Fibroblast of gingiva (primary cell): Measurements from ENCODE around the gene LDLRAD3.
A peak's percentile ranks its signal among the peaks of the same experiment; 100 is the strongest.

Experiments used
- DNase-seq: peaks from one replicate; pipeline ENCODE4 v3.0.0-alpha.2; 2011; ENCODE audit warnings: low read depth

LDLRAD3 gene

GRCh38 chr11:35927682-35928081 is 16.2 kb upstream of the LDLRAD3 start:
- DNase-seq = peak; percentile 78

- no peak for DNase-seq
Measured at GRCh38 chr11:35928688-35929395, 15.0 kb upstream of the LDLRAD3 start.

GRCh38 chr11:35930466-35930865 is 13.4 kb upstream of the LDLRAD3 start:
- no peak for DNase-seq

- no peak for DNase-seq
Measured at GRCh38 chr11:35932121-35932520, 11.7 kb upstream of the LDLRAD3 start.

- DNase-seq = no peak
Measured at GRCh38 chr11:35932681-35933319, 11.1 kb upstream of the LDLRAD3 start.

GRCh38 chr11:35933320-35933871 is 10.5 kb upstream of the LDLRAD3 start:
- DNase-seq = peak; percentile 9

- DNase-seq = no peak
Measured at GRCh38 chr11:35934271-35934670, 9.6 kb upstream of the LDLRAD3 start.

- no peak for DNase-seq
Measured at GRCh38 chr11:35934981-35935380, 8.9 kb upstream of the LDLRAD3 start.

GRCh38 chr11:35935390-35935789 is 8.5 kb upstream of the LDLRAD3 start:
- no peak for DNase-seq

- no peak for DNase-seq
Measured at GRCh38 chr11:35937111-35937510, 6.8 kb upstream of the LDLRAD3 start.

GRCh38 chr11:35937700-35938099 is 6.2 kb upstream of the LDLRAD3 start:
- DNase-seq = no peak

- no peak for DNase-seq
Measured at GRCh38 chr11:35938231-35938630, 5.6 kb upstream of the LDLRAD3 start.

GRCh38 chr11:35943309-35943708 is 553 bp upstream of the LDLRAD3 start:
- no peak for DNase-seq

- DNase-seq = peak; percentile 41
Measured at GRCh38 chr11:35944503-35945136, 758 bp downstream of the LDLRAD3 start.

- DNase-seq = no peak
Measured at GRCh38 chr11:35945137-35945518, 1.3 kb downstream of the LDLRAD3 start.

GRCh38 chr11:35946766-35947165 is 2.9 kb downstream of the LDLRAD3 start:
- DNase-seq = no peak

- no peak for DNase-seq
Measured at GRCh38 chr11:35947437-35947836, 3.6 kb downstream of the LDLRAD3 start.

GRCh38 chr11:35949242-35949641 is 5.4 kb downstream of the LDLRAD3 start:
- DNase-seq = no peak

- DNase-seq = no peak
Measured at GRCh38 chr11:35950082-35950481, 6.2 kb downstream of the LDLRAD3 start.

- DNase-seq = no peak
Measured at GRCh38 chr11:35951680-35952079, 7.8 kb downstream of the LDLRAD3 start.

GRCh38 chr11:35953081-35953760 is 9.4 kb downstream of the LDLRAD3 start:
- DNase-seq = no peak

- no peak for DNase-seq
Measured at GRCh38 chr11:35954205-35954604, 10.3 kb downstream of the LDLRAD3 start.

GRCh38 chr11:35955636-35956035 is 11.8 kb downstream of the LDLRAD3 start:
- no peak for DNase-seq
